ENCODE measurements around the gene NXN.

- TF ChIP-seq CTCF (IDR thresholded peaks at IDR 0.05) (no peak), POLR2A (IDR thresholded peaks at IDR 0.05) (no peak)
These were observed 10.5 kb downstream of the NXN start for GRCh38 chr17:968812-969730.
